Endodermal cell (in vitro differentiated cells): ENCODE data around the gene ADAMTSL4. TPM values are rescaled to one million over a fixed set of nuclear protein-coding genes. Genes with fewer than 3 reads are reported as not detected.
A peak's percentile ranks its signal among the peaks of the same experiment; 100 is the strongest.

Source experiments
- DNase-seq: peaks from one replicate; pipeline ENCODE4 v3.0.0-alpha.2; 2017
- H3K27ac ChIP-seq: 2 replicates; pipeline ENCODE4 v1.5.1; 2013; ENCODE audit warnings: mild to moderate bottlenecking, low read depth, low read length, moderate library complexity
- H3K27me3 ChIP-seq: 2 replicates; pipeline ENCODE4 v1.6.1; 2013; ENCODE audit warnings: mild to moderate bottlenecking, low read length, moderate library complexity; ENCODE audit not compliant: insufficient read depth, control insufficient read depth, poor library complexity, severe bottlenecking
- H3K36me3 ChIP-seq: 2 replicates; pipeline ENCODE4 v1.7.0; 2013; ENCODE audit warnings: mild to moderate bottlenecking, low read length, moderate library complexity; ENCODE audit not compliant: control insufficient read depth, insufficient read depth
- H3K4me1 ChIP-seq: one replicate; pipeline ENCODE4 v1.7.0; 2013; ENCODE audit warnings: low read length; ENCODE audit not compliant: control insufficient read depth, insufficient read depth
- H3K4me3 ChIP-seq: 2 replicates; pipeline ENCODE4 v1.5.1; 2013; ENCODE audit warnings: mild to moderate bottlenecking, low read length, moderate library complexity
- H3K9ac ChIP-seq: 2 replicates; pipeline ENCODE4 v1.6.1; 2013; ENCODE audit warnings: mild to moderate bottlenecking, low read length, moderate library complexity; ENCODE audit not compliant: poor library complexity, severe bottlenecking; ENCODE audit errors: extremely low read depth
- H3K9me3 ChIP-seq: 2 replicates; pipeline ENCODE4 v1.6.1; 2013; ENCODE audit warnings: mild to moderate bottlenecking, low read length, moderate library complexity; ENCODE audit not compliant: control insufficient read depth
- H3K27ac Mint-ChIP-seq: 2 replicates; pipeline ENCODE4 v1.8.0; 2020; ENCODE audit warnings: mixed read lengths
- H3K27me3 Mint-ChIP-seq: 2 replicates; pipeline ENCODE4 v1.8.0; 2021; ENCODE audit warnings: mild to moderate bottlenecking, mixed read lengths; ENCODE audit not compliant: insufficient read depth
- H3K36me3 Mint-ChIP-seq: 2 replicates; pipeline ENCODE4 v1.8.0; 2020; ENCODE audit warnings: low read depth, mixed read lengths
- H3K4me1 Mint-ChIP-seq: 2 replicates; pipeline ENCODE4 v1.8.0; 2020; ENCODE audit warnings: mixed read lengths
- H3K4me3 Mint-ChIP-seq: 2 replicates; pipeline ENCODE4 v1.8.0; 2020; ENCODE audit warnings: mild to moderate bottlenecking, moderate library complexity, mixed read lengths
- H3K9me3 Mint-ChIP-seq: 2 replicates; pipeline ENCODE4 v1.8.0; 2020; ENCODE audit warnings: mild to moderate bottlenecking, mixed read lengths
- CTCF ChIP-seq: fragments of 200-600 bp; sonication (generic); conservative IDR thresholded peaks from 2 replicates; pipeline ENCODE4 v1.5.0; 2021; ENCODE audit warnings: antibody characterized with exemption, mild to moderate bottlenecking
- WGBS, 2 experiments: methylation state at CpG; one replicate each; pipeline versions ENCODE4 v1.1.5 to v1.1.7; 2013; ENCODE audit warnings: missing lambda C conversion rate in 2 of 2, mixed read lengths in 1 of 2; ENCODE audit not compliant: insufficient coverage in 1 of 2, insufficient read length in 1 of 2; 5-methylcytosine and 5-hydroxymethylcytosine counted together
- total RNA-seq, 2 donors: library from RNA; stranded (reverse); fragmentation: NEBNext Ultra II Directional in 1 of 2; extraction: Animal tissue kit (Norgen Biotek cat#: 25700) in 1 of 2; gene quantifications; 2 replicates in 1 of 2; 3 replicates in 1 of 2; pipeline ENCODE4 v1.2.1, GENCODE V29; 2021

ADAMTSL4 gene
- total RNA-seq, 2 donors from 2014 or later = 3.7 to 3.9 TPM

- Mint-ChIP-seq H3K27me3 (peaks cover 27% of the 10 kb centered on the region), H3K4me1 (peaks cover 5% of the 10 kb centered on the region), H3K36me3 (peaks cover 2% of the 10 kb centered on the region), H3K27ac (peak overlapping the region; percentile 13), H3K4me3 (no peak overlapping the region), H3K9me3 (no peaks in the 10 kb centered on the region)
- H3K27ac ChIP-seq = no peak overlapping the region
- H3K4me1 ChIP-seq = peaks cover 3% of the 10 kb centered on the region
- H3K27me3 ChIP-seq = no peaks in the 10 kb centered on the region
- H3K36me3 ChIP-seq = peaks cover 7% of the 10 kb centered on the region
- peak; percentile 51 for DNase-seq
- WGBS, 2 experiments = 94 to 95% methylated on average over 6 to 11 of the region's 11 CpGs
- no peak for TF ChIP-seq CTCF
- no peaks in the 10 kb centered on the region for H3K9me3 ChIP-seq
- no peak overlapping the region for H3K4me3 ChIP-seq
- H3K9ac ChIP-seq = no peak overlapping the region
Measured at GRCh38 chr1:150551051-150551783, 2.0 kb downstream of the ADAMTSL4 start.

- Mint-ChIP-seq H3K36me3 (peaks cover 2% of the 10 kb centered on the region), H3K27me3 (peaks cover 25% of the 10 kb centered on the region), H3K27ac (no peak overlapping the region), H3K9me3 (no peaks in the 10 kb centered on the region), H3K4me1 (peaks cover 10% of the 10 kb centered on the region), H3K4me3 (no peak overlapping the region)
- no peak for TF ChIP-seq CTCF
- Histone ChIP-seq H3K36me3 (peaks cover 7% of the 10 kb centered on the region), H3K27ac (no peak overlapping the region), H3K4me1 (peaks cover 3% of the 10 kb centered on the region), H3K4me3 (no peak overlapping the region), H3K9me3 (no peaks in the 10 kb centered on the region), H3K9ac (no peak overlapping the region), H3K27me3 (no peaks in the 10 kb centered on the region)
- 36 to 40% methylated on average over 1 of the region's 1 CpG for WGBS, 2 experiments
- DNase-seq = no peak
Measured at GRCh38 chr1:150551784-150552127, 2.5 kb downstream of the ADAMTSL4 start.

GRCh38 chr1:150552128-150552910 lies 3.1 kb downstream of the ADAMTSL4 start:
- peak; percentile 65 for DNase-seq
- no peak overlapping the region for H3K27ac Mint-ChIP-seq
- Histone ChIP-seq H3K4me3 (no peak overlapping the region), H3K36me3 (peaks cover 7% of the 10 kb centered on the region), H3K27ac (no peak overlapping the region), H3K27me3 (no peaks in the 10 kb centered on the region), H3K9ac (no peak overlapping the region), H3K4me1 (peaks cover 3% of the 10 kb centered on the region), H3K9me3 (no peaks in the 10 kb centered on the region)
- TF ChIP-seq CTCF = no peak
- no peak overlapping the region for H3K4me3 Mint-ChIP-seq
- peaks cover 11% of the 10 kb centered on the region for H3K4me1 Mint-ChIP-seq
- WGBS, 2 experiments = 71 to 75% methylated on average over 7 to 13 of the region's 13 CpGs
- H3K9me3 Mint-ChIP-seq = no peaks in the 10 kb centered on the region
- peaks cover 2% of the 10 kb centered on the region for H3K36me3 Mint-ChIP-seq
- H3K27me3 Mint-ChIP-seq = peaks cover 22% of the 10 kb centered on the region
